AG09309 (cell line): ENCODE results near the gene AFF3.

Source experiments
- DNase-seq: peaks from one replicate; pipeline ENCODE4 v3.0.0-alpha.2; 2010; ENCODE audit warnings: low read depth
- H3K4me3 ChIP-seq: 2 replicates; pipeline ENCODE4 v1.5.1; 2011; ENCODE audit warnings: mild to moderate bottlenecking, low read depth, low read length, moderate library complexity; ENCODE audit not compliant: control insufficient read depth
- CTCF ChIP-seq: IDR thresholded peaks from 2 replicates; pipeline ENCODE4 v1.5.1; 2011; ENCODE audit warnings: mild to moderate bottlenecking, low read depth, low read length, inconsistent platforms; ENCODE audit not compliant: insufficient read depth, control insufficient read depth; ENCODE audit errors: missing control alignments

Gene AFF3

GRCh38 chr2:99970292-99970868, 172.0 kb downstream of the AFF3 start:
- DNase-seq: peak; percentile 29
- no peak for TF ChIP-seq CTCF
- H3K4me3 ChIP-seq: no peak overlapping the region

GRCh38 chr2:99961196-99961913, 181.0 kb downstream of the AFF3 start:
- no peak for TF ChIP-seq CTCF
- H3K4me3 ChIP-seq: no peak overlapping the region
- DNase-seq: no peak

DNA sequence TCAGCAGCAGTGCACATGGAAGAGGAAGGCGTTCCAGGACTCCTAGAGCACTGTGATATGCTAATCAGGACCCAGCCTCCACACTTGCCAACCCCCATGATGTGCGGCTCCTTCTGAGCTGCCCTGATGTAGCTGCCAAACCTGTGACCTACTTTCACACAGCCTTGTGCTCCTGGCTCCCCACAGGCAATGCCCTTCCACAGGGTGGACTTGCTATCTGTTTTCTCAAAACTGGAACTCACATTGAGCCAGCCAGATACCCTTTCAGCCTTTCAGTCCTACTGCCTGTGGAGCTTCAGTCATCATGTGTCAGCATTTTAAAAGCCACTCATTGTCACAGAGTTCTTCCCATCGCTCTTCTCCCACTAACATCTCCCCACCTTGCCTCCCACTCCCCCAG, 181.6 kb downstream of the AFF3 start:
- H3K4me3 ChIP-seq: no peak overlapping the region
- TF ChIP-seq CTCF: no peak
- DNase-seq: no peak

DNA sequence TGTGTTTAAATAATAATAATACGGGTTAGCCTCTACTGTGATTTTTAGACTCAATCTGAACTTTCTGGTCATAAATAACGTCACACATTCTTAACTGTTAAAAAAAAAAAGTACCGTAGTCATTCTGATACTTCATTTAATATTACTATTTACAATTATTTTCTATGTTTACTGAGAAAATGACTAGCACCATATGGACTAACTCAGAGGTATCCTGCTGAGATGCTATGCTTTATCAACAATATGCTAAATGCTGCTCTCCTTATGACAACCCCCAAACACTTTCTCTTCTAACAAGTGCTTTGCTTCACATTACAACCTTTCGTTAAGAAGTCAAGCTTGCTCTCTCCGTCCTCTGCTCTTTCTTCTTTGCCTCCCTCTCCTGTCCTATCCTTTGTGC, 182.1 kb downstream of the AFF3 start:
- no peak overlapping the region for H3K4me3 ChIP-seq
- DNase-seq: no peak
- TF ChIP-seq CTCF: no peak

- H3K4me3 ChIP-seq: no peak overlapping the region
- no peak for TF ChIP-seq CTCF
- no peak for DNase-seq
Observed at GRCh38 chr2:99959261-99960014, 183.0 kb downstream of the AFF3 start.

- no peak overlapping the region for H3K4me3 ChIP-seq
- DNase-seq: no peak
- TF ChIP-seq CTCF: no peak
Observed at GRCh38 chr2:99957332-99958133, 184.9 kb downstream of the AFF3 start.
